GM19099 (cell line): ENCODE measurements around the gene KRT85.

Source experiments
- POLR2A ChIP-seq: IDR thresholded peaks from 3 replicates; pipeline ENCODE4 v1.6.1; 2011; ENCODE audit warnings: low read depth; ENCODE audit not compliant: insufficient read length; ENCODE audit errors: extremely low read depth

Gene KRT85

GRCh38 chr12:52360663-52361271 lies 6.5 kb downstream of the KRT85 start:
- TF ChIP-seq POLR2A = no peak

- TF ChIP-seq POLR2A = no peak
These were observed 7.1 kb downstream of the KRT85 start for GRCh38 chr12:52360106-52360662.

GRCh38 chr12:52359621-52360061 lies 7.6 kb downstream of the KRT85 start:
- TF ChIP-seq POLR2A = no peak

- no peak for TF ChIP-seq POLR2A
These were observed 8.5 kb downstream of the KRT85 start for GRCh38 chr12:52358575-52359350.

GRCh38 chr12:52356762-52357580 lies 10.3 kb downstream of the KRT85 start:
- TF ChIP-seq POLR2A = no peak

- no peak for TF ChIP-seq POLR2A
These were observed 11.1 kb downstream of the KRT85 start for GRCh38 chr12:52356031-52356761.

- no peak for TF ChIP-seq POLR2A
These were observed 12.1 kb downstream of the KRT85 start for GRCh38 chr12:52355176-52355575.

GRCh38 chr12:52354200-52354599 lies 13.1 kb downstream of the KRT85 start:
- TF ChIP-seq POLR2A = no peak

- no peak for TF ChIP-seq POLR2A
These were observed 13.5 kb downstream of the KRT85 start for GRCh38 chr12:52353766-52354165.

- no peak for TF ChIP-seq POLR2A
These were observed 14.3 kb downstream of the KRT85 start for GRCh38 chr12:52352951-52353350.

GRCh38 chr12:52351196-52352059 lies 15.9 kb downstream of the KRT85 start:
- no peak for TF ChIP-seq POLR2A

GRCh38 chr12:52350786-52351185 lies 16.5 kb downstream of the KRT85 start:
- TF ChIP-seq POLR2A = no peak

GRCh38 chr12:52350021-52350620 lies 17.2 kb downstream of the KRT85 start:
- no peak for TF ChIP-seq POLR2A
